Vagina (tissue), 2 donors: ENCODE measurements around the gene AXIN1. TPM values are rescaled to one million over a fixed set of nuclear protein-coding genes. Genes with fewer than 3 reads are reported as not detected.

Source experiments
- DNase-seq, 2 donors: peaks; one replicate each; pipeline ENCODE4 v3.0.0-alpha.2; 2017; ENCODE audit errors: extremely low spot score in 2 of 2
- H3K27ac ChIP-seq: fragments of 200-600 bp; sonication (generic); one replicate; pipeline ENCODE4 v1.5.1; 2019
- H3K27me3 ChIP-seq: fragments of 200-600 bp; sonication (generic); one replicate; pipeline ENCODE4 v1.5.1; 2019
- H3K36me3 ChIP-seq, 2 donors: fragments of 200-600 bp; sonication (generic); one replicate each; pipeline ENCODE4 v1.5.1; 2017 to 2019
- H3K4me1 ChIP-seq: fragments of 200-600 bp; sonication (generic); one replicate; pipeline ENCODE4 v1.5.1; 2019
- H3K4me3 ChIP-seq, 2 donors: fragments of 200-600 bp; sonication (generic); 1 replicate in 1 of 2; 2 replicates in 1 of 2; pipeline ENCODE4 v1.5.1; 2016 to 2019
- H3K9me3 ChIP-seq: fragments of 200-600 bp; sonication (generic); one replicate; pipeline ENCODE4 v1.5.1; 2019
- CTCF ChIP-seq, 3 experiments: fragments of 450-650 bp in 2 of 3; fragments of 200-600 bp in 1 of 3; sonication (generic) in 1 of 3; IDR thresholded peaks; one replicate each; pipeline ENCODE4 v1.5.1; 2017 to 2019; ENCODE audit warnings: antibody characterized with exemption in 3 of 3, mild to moderate bottlenecking in 2 of 3, moderate library complexity in 2 of 3
- POLR2A ChIP-seq, 2 donors: fragments of 450-650 bp; IDR thresholded peaks; one replicate each; pipeline ENCODE4 v1.6.1; 2017; ENCODE audit warnings: antibody characterized with exemption in 2 of 2, mild to moderate bottlenecking in 2 of 2, moderate library complexity in 2 of 2
- POLR2AphosphoS5 ChIP-seq, 2 donors: sonication (generic); formaldehyde crosslinking; IDR thresholded peaks; one replicate each; pipeline ENCODE4 v1.9.0; 2017; ENCODE audit warnings: antibody characterized with exemption in 2 of 2, mild to moderate bottlenecking in 2 of 2, low read depth in 1 of 2; ENCODE audit not compliant: insufficient read depth in 1 of 2
- intact Hi-C: fragments of 100-400 bp; cut with DNase I; formaldehyde crosslinking; loops from one replicate; pipeline ENCODE4 v1.15.1; 2023
- total RNA-seq: library from RNA; depleted of rRNA; stranded (reverse); fragments of >200 nt; gene quantifications from one replicate; pipeline ENCODE4 v1.2.3, GENCODE V29; 2016

AXIN1 gene
- total RNA-seq, 1 donor from 2014 or later: 16.9 TPM

GRCh38 chr16:360698-361336 lies 8.3 kb upstream of the AXIN1 start:
- Histone ChIP-seq H3K4me1 (no peaks in the 10 kb centered on the region), H3K9me3 (no peaks in the 10 kb centered on the region), H3K4me3 (no peak overlapping the region), H3K27ac (no peak overlapping the region), H3K27me3 (no peaks in the 10 kb centered on the region), H3K36me3 (no peaks in the 10 kb centered on the region)
- intact Hi-C loops: no loop called here
- DNase-seq: no peak
- TF ChIP-seq POLR2A (IDR thresholded peaks at IDR 0.05) (no peak), POLR2AphosphoS5 (IDR thresholded peaks at IDR 0.05; ENCODE audit: insufficient read depth in 1 of 2, low read depth in 1 of 2) (no peak), CTCF (IDR thresholded peaks at IDR 0.05) (no peak)

- intact Hi-C loops: no loop called here
- Histone ChIP-seq H3K36me3 (no peaks in the 10 kb centered on the region), H3K4me3 (no peak overlapping the region), H3K27me3 (no peaks in the 10 kb centered on the region), H3K9me3 (no peaks in the 10 kb centered on the region), H3K4me1 (no peaks in the 10 kb centered on the region), H3K27ac (no peak overlapping the region)
- DNase-seq: no peak
- no peak for TF ChIP-seq CTCF (IDR thresholded peaks at IDR 0.05)
- TF ChIP-seq POLR2AphosphoS5 (IDR thresholded peaks at IDR 0.05; ENCODE audit: insufficient read depth in 1 of 2, low read depth in 1 of 2): no peak
- no peak for TF ChIP-seq POLR2A (IDR thresholded peaks at IDR 0.05)
Observed at GRCh38 chr16:359871-360697, 7.6 kb upstream of the AXIN1 start.

GRCh38 chr16:359067-359763 lies 6.7 kb upstream of the AXIN1 start:
- Histone ChIP-seq H3K27me3 (no peaks in the 10 kb centered on the region), H3K4me3 (no peak overlapping the region), H3K36me3 (no peaks in the 10 kb centered on the region), H3K9me3 (no peaks in the 10 kb centered on the region), H3K4me1 (no peaks in the 10 kb centered on the region), H3K27ac (no peak overlapping the region)
- intact Hi-C loops: no loop called here
- DNase-seq: no peak
- TF ChIP-seq POLR2AphosphoS5 (IDR thresholded peaks at IDR 0.05; ENCODE audit: insufficient read depth in 1 of 2, low read depth in 1 of 2) (no peak), CTCF (IDR thresholded peaks at IDR 0.05) (no peak), POLR2A (IDR thresholded peaks at IDR 0.05) (no peak)

- DNase-seq: no peak
- TF ChIP-seq POLR2AphosphoS5 (IDR thresholded peaks at IDR 0.05; ENCODE audit: insufficient read depth in 1 of 2, low read depth in 1 of 2) (no peak), POLR2A (IDR thresholded peaks at IDR 0.05) (no peak), CTCF (IDR thresholded peaks at IDR 0.05) (no peak)
- H3K36me3 ChIP-seq: no peaks in the 10 kb centered on the region
- H3K27me3 ChIP-seq: no peaks in the 10 kb centered on the region
- no peak overlapping the region for H3K27ac ChIP-seq
- peaks cover 11% of the 10 kb centered on the region for H3K4me1 ChIP-seq
- no peak overlapping the region for H3K4me3 ChIP-seq
- intact Hi-C loops: no loop called here
- no peaks in the 10 kb centered on the region for H3K9me3 ChIP-seq
Observed at GRCh38 chr16:356741-357140, 4.2 kb upstream of the AXIN1 start.
